H1 (cell line): ENCODE results near the gene CACNG7. TPM values are rescaled to one million over a fixed set of nuclear protein-coding genes. Genes with fewer than 3 reads are reported as not detected.

Experiments
- CBX5 ChIP-seq: fragments of 300-800, 300-1000 bp; sonication (generic); IDR thresholded peaks from 2 replicates; pipeline ENCODE4 v1.7.1; 2016; ENCODE audit warnings: antibody characterized with exemption, low read length, low read depth
- CHD7 ChIP-seq: fragments of 300-600 bp; sonication (generic); IDR thresholded peaks from 2 replicates; pipeline ENCODE4 v1.7.1; 2012; ENCODE audit warnings: low read length, moderate library complexity, mild to moderate bottlenecking, inconsistent platforms; ENCODE audit not compliant: insufficient replicate concordance
- E2F6 ChIP-seq: IDR thresholded peaks from 2 replicates; pipeline ENCODE4 v1.6.1; 2012; ENCODE audit warnings: inconsistent platforms
- GTF2F1 ChIP-seq: IDR thresholded peaks from 2 replicates; pipeline ENCODE4 v1.6.1; 2012; ENCODE audit warnings: low read depth, low read length, improper control_type of control experiment, borderline replicate concordance
- JUND ChIP-seq: IDR thresholded peaks from 2 replicates; pipeline ENCODE4 v1.6.1; 2011; ENCODE audit warnings: mild to moderate bottlenecking, improper control_type of control experiment, low read length
- NANOG ChIP-seq: IDR thresholded peaks from 2 replicates; pipeline ENCODE4 v1.6.1; 2011; ENCODE audit warnings: low read length, low read depth, mild to moderate bottlenecking, inconsistent platforms; ENCODE audit not compliant: insufficient read depth, poor library complexity, severe bottlenecking
- POLR2A ChIP-seq, 2 experiments: IDR thresholded peaks; 1 replicate in 1 of 2; 2 replicates in 1 of 2; pipeline ENCODE4 v1.6.1; 2011; ENCODE audit warnings: low read depth in 2 of 2, low read length in 2 of 2, mild to moderate bottlenecking in 2 of 2; ENCODE audit errors: control extremely low read depth in 1 of 2
- SIRT6 ChIP-seq: IDR thresholded peaks from one replicate; pipeline ENCODE4 v1.7.1; 2012; ENCODE audit warnings: low read length, inconsistent platforms
- SIX5 ChIP-seq: IDR thresholded peaks from 2 replicates; pipeline ENCODE4 v1.6.1; 2011; ENCODE audit warnings: mild to moderate bottlenecking, low read depth, low read length
- SRF ChIP-seq: IDR thresholded peaks from 2 replicates; pipeline ENCODE4 v1.6.1; 2011; ENCODE audit warnings: mild to moderate bottlenecking, low read depth, low read length, moderate library complexity
- polyA plus RNA-seq, 7 experiments: library from polyadenylated mRNA; depleted of rRNA in 3 of 7; stranded (reverse) in 5 of 7; unstranded in 2 of 7; fragments of >200 nt in 5 of 7; fragments of 200-250 nt in 2 of 7; gene quantifications; 1 replicate in 5 of 7; 2 replicates in 1 of 7; 4 replicates in 1 of 7; pipeline versions ENCODE4 v1.2.1 to v1.2.3, GENCODE V29; 2011 to 2013; ENCODE audit warnings: missing spikeins in 2 of 7, mixed read lengths in 2 of 7
- total RNA-seq: library from RNA; stranded (reverse); fragmentation: NEBNext Ultra II Directional; extraction: Animal tissue kit (Norgen Biotek cat#: 25700); gene quantifications from 2 replicates; pipeline ENCODE4 v1.2.1, GENCODE V29; 2021

Gene CACNG7
- total and polyA plus RNA-seq, 2 of the 8 experiments (the other 6 are each of a cell fraction or from before 2014, with no cell fraction given) = 28.9 to 69.8 TPM

- no peak for TF ChIP-seq CHD7
- TF ChIP-seq E2F6 = no peak
- TF ChIP-seq SIX5 = no peak
- no peak for TF ChIP-seq POLR2A (IDR thresholded peaks at IDR 0.05; ENCODE audit: control extremely low read depth in 1 of 2, low read depth in 2 of 2, low read length in 2 of 2)
- no peak for TF ChIP-seq GTF2F1
- no peak for TF ChIP-seq SRF
- TF ChIP-seq SIRT6 = no peak
- no peak for TF ChIP-seq CBX5
- peak; percentile 83; the same call in 1 of the 2 replicates for TF ChIP-seq JUND
- TF ChIP-seq NANOG = no peak
Observed at GRCh38 chr19:53912653-53913052, 3.6 kb downstream of the CACNG7 start (continued).
